Activated CD4-positive, alpha-beta T cell treated with anti-CD3 and anti-CD28 coated beads, Interleukin-2, Interleukin-4, amounts not matched to agents 100 ng/mL and 50 ng/mL, durations not matched to agents 16 hours and 8 hours (primary cell): ENCODE measurements around the gene CTCFL.
A peak's percentile ranks its signal among the peaks of the same experiment; 100 is the strongest.
"Not testable (repeated sequence)": the region's sequence is repeated elsewhere in the genome, so short reads cannot be mapped to it uniquely, and the experiment has no call there.

Experiments
- DNase-seq: peaks from one replicate; pipeline ENCODE4 v3.0.0-alpha.2; 2020; ENCODE audit warnings: low spot score

Gene CTCFL

DNA sequence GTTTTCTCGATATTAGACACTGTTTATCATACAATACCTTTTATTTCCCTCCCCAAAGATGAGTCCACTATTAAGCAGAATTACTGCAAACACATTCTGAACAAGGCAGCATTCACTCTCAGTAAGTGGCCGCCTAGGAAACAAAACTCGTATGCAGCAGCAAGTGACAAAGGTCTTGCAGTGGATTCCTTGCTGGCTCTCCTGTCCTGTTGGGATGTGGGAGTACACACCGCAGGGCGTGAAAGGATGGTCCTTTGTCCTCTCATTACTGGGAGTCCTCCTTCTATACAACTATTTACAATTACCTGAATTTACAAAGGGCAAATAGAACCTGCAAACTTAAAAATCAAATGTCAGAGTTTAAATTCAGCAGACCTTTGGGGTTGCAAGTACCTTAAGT, 16.1 kb downstream of the CTCFL start:
- no peak for DNase-seq

DNA sequence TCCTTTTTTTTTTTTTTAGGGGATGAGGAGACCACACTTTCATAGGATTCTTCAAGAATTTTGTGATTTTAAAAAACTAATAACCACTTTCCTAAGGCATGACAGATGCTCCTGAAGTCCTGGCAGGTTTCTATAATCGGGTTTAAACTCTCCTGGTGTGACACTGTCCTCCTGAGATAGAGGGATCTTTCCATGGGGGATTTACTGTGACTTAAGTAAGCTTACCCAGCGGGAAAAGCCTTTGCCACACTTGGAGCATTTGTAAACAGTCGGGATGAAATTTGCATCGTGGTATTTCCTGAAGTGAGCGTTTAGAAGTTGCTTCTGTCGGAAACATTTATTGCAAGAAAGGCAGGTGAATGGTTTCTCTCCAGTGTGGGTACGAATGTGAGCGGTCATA, 16.6 kb downstream of the CTCFL start:
- DNase-seq = no peak

GRCh38 chr20:57507477-57507876, 17.5 kb downstream of the CTCFL start:
- no peak for DNase-seq

DNA sequence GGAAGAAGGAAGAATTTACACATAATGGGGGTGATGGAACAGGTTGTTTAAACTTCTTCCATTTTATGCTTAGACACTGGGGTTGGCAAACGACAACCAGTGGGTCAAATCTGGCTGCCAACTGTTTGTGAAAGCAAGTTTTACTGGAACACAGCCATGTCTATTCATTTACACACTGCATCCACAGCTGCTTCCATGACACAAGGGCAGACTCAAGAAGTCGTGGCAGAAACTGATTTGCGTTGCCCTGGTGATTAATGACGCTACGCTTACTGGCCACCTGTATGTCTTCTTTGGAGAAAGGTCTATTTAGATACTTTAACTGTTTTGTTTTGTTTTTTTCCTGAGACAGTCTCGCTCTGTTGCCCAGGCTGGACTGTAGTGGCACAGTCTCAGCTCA, 19.0 kb downstream of the CTCFL start:
- no peak for DNase-seq

- DNase-seq = no peak
Measured at GRCh38 chr20:57504411-57504810, 20.5 kb downstream of the CTCFL start.

GRCh38 chr20:57503035-57503658, 21.8 kb downstream of the CTCFL start:
- DNase-seq = no peak

GRCh38 chr20:57502336-57502700, 22.6 kb downstream of the CTCFL start:
- DNase-seq = no peak

DNA sequence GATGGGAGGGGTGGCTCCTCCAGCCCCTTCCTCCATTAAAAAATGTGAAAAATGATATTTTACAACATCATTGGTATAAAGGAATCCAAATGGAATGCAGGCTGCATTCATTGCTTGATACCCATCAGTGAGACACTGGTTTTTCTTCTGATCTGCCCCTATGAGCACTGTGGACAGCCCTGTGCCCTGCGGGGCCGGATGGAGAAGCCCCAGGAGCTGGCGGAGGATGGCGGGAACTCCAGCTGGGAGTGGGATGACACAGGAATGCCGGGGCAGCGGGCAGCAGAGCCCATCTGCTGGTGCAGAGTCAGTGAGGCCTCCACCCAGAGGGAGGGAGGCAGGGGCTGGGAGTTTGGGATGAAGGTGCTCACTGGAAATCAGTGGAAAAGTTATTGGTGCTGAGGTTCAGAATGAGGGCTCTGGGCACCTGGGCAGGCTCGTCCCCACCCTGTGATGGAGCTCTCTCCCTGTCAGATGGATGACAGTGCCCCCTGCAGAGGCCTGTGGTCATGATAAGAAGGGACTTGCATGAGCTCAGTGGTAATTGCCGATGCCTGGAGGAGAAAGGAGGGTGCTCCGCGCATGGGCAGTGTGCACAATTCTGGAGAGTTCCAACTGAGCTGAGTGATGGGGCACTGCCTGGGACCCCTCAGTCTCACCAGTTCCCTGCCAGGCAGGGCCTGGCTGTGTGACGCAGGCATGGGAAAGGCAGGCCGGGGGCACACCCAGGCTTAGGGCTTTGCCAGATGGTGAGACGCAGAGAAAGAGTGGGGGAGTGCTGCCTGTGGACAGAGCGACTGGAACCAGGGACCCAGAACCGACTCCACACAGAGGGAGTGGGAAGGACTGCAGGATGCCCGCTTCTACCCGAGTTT, 23.2 kb downstream of the CTCFL start:
- no peak for DNase-seq

GRCh38 chr20:57500962-57501361, 24.0 kb downstream of the CTCFL start:
- no peak for DNase-seq

- no peak for DNase-seq
Measured at GRCh38 chr20:57500235-57500634, 24.7 kb downstream of the CTCFL start.

DNA sequence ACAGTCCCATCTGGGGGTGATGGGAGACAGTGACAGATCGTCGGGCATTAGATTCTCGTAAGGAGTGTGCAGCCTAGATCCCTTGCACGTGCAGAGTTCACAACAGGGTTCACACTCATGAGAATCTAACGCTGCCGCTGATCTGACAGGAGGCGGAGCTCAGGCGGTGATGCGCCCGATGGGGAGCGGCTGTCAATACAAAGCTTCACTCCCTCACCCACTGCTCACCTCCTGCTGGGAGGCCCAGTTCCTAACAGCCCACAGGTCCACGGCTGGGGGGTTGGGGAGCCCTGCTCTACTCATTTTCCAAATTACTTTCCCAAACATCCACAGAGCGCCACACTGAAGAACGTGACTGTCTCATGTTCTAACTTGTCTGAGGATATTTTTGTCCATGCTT, 25.3 kb downstream of the CTCFL start:
- no peak for DNase-seq

DNA sequence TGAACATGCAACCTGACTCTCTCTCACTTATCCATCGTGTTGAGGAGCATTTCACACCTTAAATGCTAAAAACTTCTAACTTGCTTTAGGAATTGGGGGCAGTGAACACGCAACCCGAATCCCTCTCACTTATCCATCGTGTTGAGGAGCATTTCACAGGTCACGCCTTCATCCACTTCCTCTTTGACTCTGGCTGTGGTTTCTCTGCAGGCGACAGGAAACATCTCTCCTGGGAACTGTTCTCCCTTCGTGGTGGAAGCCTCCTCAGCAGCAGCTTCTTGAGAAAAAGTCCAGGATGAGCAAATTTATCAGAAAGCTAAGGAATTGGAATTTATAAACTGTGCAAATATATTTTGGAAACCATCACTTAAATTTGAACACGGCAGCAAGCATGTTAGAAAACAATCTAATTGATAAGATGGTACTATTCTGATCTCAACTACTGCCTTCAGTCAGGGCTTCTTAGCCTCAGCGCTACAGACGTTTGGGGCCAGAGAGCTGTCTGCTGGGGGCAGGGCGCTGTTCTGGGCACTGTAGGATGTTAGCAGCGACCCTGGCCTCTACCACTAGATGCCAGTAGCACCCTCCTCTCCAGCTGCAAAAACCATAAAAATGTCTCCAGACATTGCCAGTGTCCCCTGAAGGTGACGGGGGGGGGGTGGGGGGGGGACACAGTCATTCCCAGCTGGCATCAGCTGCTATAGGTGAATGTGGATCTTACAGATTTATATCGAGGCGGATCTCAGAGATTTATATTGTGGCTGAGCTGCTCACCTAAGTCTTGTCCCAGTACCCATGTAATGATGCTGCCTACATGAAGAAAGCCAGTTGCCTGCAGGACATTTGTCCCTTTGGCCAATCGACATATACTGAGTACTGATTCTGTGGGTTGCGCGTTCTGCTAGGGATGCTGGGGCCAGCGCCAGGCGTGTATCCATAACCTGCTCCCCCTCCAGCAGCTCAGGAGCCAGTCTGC, 26.2 kb downstream of the CTCFL start:
- peak; percentile 22 for DNase-seq

- no peak for DNase-seq
Measured at GRCh38 chr20:57496592-57496991, 28.3 kb downstream of the CTCFL start.

GRCh38 chr20:57495978-57496377, 29.0 kb downstream of the CTCFL start:
- DNase-seq = no peak

DNA sequence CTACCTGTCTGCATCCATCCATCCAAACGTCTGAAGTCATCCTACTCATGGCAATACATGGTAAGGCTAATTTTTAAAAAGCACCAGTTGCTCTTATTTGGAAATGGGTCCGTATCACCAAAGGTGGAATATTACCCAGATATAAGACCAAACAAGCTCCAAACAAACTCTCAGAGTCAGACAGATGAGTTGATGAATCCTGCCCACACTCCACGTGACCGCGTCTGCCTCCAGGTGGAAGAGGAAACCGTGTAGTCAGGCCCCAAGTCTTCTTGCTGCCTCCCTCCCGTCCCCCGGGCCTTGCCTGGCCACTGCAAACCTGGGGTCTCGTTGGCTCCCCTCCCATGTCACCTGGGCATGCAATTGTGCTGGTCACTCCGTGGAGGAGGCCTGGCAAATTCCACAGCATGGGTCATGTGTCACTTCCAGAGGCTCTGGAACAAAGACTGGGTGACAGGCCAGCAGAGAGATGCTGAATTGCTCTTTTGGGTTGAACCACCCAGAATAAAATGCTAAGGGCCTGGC, 31.8 kb downstream of the CTCFL start:
- no peak for DNase-seq

DNA sequence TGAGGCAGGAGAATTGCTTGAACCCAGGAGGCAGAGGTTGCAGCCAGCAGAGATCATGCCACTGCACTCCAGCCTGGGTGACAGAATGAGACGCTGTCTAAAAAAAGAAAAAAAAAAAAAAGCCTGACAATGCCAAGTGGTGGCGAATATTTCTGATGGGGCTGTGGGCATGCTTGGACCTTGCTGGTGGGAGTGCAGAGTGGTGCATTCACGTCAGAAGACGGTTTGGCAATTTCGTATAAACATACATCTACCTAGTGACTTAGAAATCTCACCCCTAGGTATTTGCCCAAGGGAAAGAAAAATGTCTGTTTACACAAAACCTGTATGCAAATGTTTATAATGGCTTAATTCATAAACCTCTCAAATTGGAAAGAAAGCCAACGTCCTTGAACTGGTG, 33.6 kb downstream of the CTCFL start:
- no peak for DNase-seq

- DNase-seq = not testable (repeated sequence)
Measured at GRCh38 chr20:57488277-57488676, 36.7 kb downstream of the CTCFL start.

DNA sequence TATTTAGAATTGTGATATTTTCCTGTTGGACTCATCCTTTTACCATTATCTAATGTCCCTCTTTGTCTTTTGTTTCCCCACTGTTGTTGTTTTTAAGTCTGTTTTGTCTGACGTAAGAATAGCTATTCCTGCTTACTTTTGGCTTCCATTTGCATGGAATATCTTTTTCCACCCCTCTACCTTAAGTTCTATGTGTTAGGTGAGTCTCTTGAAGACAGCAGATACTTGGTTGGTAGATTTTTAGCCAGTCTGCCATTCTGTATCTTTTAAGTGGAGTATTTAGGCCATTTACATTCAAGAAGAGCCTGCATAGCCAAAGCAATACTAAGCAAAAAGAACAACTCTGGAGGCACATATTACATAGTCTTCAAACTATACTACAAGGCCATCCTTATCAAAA, 39.2 kb downstream of the CTCFL start:
- DNase-seq = no peak

- DNase-seq = no peak
Measured at GRCh38 chr20:57484772-57485171, 40.2 kb downstream of the CTCFL start.

GRCh38 chr20:57483287-57484050, 41.5 kb downstream of the CTCFL start:
- no peak for DNase-seq

GRCh38 chr20:57482796-57483195, 42.1 kb downstream of the CTCFL start:
- no peak for DNase-seq

DNA sequence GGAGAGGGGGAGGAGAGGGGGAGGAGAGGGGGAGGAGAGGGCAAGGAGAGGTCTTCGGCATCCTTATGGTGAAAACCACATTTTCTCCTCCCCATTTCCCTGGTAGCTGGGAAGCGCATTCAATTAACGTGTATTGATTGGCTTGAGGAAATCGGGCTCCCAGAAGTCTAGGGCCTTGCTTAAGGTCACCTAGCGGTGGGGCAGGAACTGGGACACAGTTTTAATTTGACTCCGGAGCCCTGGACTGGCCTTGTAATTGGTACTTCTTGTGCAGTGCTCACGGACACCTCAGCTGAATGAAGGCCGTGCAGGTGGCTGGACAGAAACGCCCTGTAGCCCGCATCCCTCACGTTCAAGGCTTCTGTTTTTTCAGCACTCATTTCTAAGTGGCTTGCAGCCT, 42.8 kb downstream of the CTCFL start:
- DNase-seq = no peak
